HG02973 (cell line): ENCODE data around the gene VGLL3.

ENCODE experiments used
- ATAC-seq: cut with Tn5 transposase; IDR thresholded peaks from one replicate; pipeline ENCODE4 v1.9.1; 2021; ENCODE audit warnings: moderate library complexity; ENCODE audit not compliant: unreplicated experiment

The VGLL3 gene

GRCh38 chr3:86954747-86955146, 36.2 kb downstream of the VGLL3 start:
- no peak for ATAC-seq

GRCh38 chr3:86954226-86954625, 36.7 kb downstream of the VGLL3 start:
- ATAC-seq: no peak

- no peak for ATAC-seq
Measured at GRCh38 chr3:86951322-86951721, 39.6 kb downstream of the VGLL3 start.

GRCh38 chr3:86950717-86951116, 40.2 kb downstream of the VGLL3 start:
- no peak for ATAC-seq

GRCh38 chr3:86949850-86950249, 41.1 kb downstream of the VGLL3 start:
- ATAC-seq: no peak

GRCh38 chr3:86948822-86949221, 42.1 kb downstream of the VGLL3 start:
- ATAC-seq: no peak

- ATAC-seq: no peak
Measured at GRCh38 chr3:86942206-86942605, 48.7 kb downstream of the VGLL3 start.

GRCh38 chr3:86938416-86939105, 52.4 kb downstream of the VGLL3 start:
- no peak for ATAC-seq

- no peak for ATAC-seq
Measured at GRCh38 chr3:86937306-86937791, 53.6 kb downstream of the VGLL3 start.

GRCh38 chr3:86934851-86935250, 56.1 kb downstream of the VGLL3 start:
- no peak for ATAC-seq

GRCh38 chr3:86930831-86931230, 60.1 kb downstream of the VGLL3 start:
- no peak for ATAC-seq

- no peak for ATAC-seq
Measured at GRCh38 chr3:86930181-86930580, 60.8 kb downstream of the VGLL3 start.

- ATAC-seq: no peak
Measured at GRCh38 chr3:86929046-86929445, 61.9 kb downstream of the VGLL3 start.

GRCh38 chr3:86923071-86923491, 67.9 kb downstream of the VGLL3 start:
- no peak for ATAC-seq

- no peak for ATAC-seq
Measured at GRCh38 chr3:86921971-86922680, 68.8 kb downstream of the VGLL3 start.

- no peak for ATAC-seq
Measured at GRCh38 chr3:86914670-86915069, 76.3 kb downstream of the VGLL3 start.

GRCh38 chr3:86913160-86913559, 77.8 kb downstream of the VGLL3 start:
- no peak for ATAC-seq

GRCh38 chr3:86895202-86895601, 95.7 kb downstream of the VGLL3 start:
- ATAC-seq: no peak

GRCh38 chr3:86890741-86891396, 100.1 kb downstream of the VGLL3 start:
- no peak for ATAC-seq
